Peyer's patch (tissue), 4 donors: ENCODE measurements around the gene EYA4.

ENCODE experiments used
- POLR2A ChIP-seq, 2 donors: fragments of 450-650 bp; IDR thresholded peaks; one replicate each; pipeline ENCODE4 v1.5.1; 2017; ENCODE audit warnings: antibody characterized with exemption in 2 of 2, mild to moderate bottlenecking in 2 of 2, moderate library complexity in 2 of 2
- TF ChIP-seq, protein P1 (sequence below), 6 experiments: fragments of 450-650 bp in 4 of 6; fragments of 200-600 bp in 2 of 6; sonication (generic) in 1 of 6; IDR thresholded peaks; one replicate each; pipeline ENCODE4 v1.5.1; 2017 to 2019; ENCODE audit warnings: antibody characterized with exemption in 6 of 6, mild to moderate bottlenecking in 3 of 6, moderate library complexity in 1 of 6

DNA sequence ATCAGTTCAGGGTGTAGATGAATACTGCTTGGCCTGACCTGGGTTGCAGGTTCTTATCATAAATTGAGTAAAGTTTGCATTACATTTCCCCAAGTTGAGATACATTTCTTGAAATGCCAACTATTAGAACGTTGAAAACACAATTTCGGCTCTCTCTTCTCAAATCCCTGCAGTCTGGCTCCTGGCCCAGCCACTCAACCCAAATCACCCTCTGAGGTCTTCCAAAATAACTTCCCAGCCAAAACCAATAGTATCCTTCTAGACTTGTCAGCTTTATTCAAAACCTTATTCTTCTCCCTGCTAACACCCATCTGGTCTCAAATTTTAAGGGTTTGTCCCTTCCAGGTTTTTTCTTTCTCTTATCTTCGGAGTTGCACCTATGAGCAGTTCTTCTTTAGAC, 263.6 kb downstream of the EYA4 start:
- no peak for TF ChIP-seq POLR2A (IDR thresholded peaks at IDR 0.05)
- TF ChIP-seq, protein P1, sequence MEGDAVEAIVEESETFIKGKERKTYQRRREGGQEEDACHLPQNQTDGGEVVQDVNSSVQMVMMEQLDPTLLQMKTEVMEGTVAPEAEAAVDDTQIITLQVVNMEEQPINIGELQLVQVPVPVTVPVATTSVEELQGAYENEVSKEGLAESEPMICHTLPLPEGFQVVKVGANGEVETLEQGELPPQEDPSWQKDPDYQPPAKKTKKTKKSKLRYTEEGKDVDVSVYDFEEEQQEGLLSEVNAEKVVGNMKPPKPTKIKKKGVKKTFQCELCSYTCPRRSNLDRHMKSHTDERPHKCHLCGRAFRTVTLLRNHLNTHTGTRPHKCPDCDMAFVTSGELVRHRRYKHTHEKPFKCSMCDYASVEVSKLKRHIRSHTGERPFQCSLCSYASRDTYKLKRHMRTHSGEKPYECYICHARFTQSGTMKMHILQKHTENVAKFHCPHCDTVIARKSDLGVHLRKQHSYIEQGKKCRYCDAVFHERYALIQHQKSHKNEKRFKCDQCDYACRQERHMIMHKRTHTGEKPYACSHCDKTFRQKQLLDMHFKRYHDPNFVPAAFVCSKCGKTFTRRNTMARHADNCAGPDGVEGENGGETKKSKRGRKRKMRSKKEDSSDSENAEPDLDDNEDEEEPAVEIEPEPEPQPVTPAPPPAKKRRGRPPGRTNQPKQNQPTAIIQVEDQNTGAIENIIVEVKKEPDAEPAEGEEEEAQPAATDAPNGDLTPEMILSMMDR (IDR thresholded peaks at IDR 0.05): no peak
